Fibroblast of gingiva (primary cell): Measurements from ENCODE around the gene CEP112.
"Not testable (repeated sequence)": the region's sequence is repeated elsewhere in the genome, so short reads cannot be mapped to it uniquely, and the experiment has no call there.

ENCODE experiments used
- DNase-seq: peaks from one replicate; pipeline ENCODE4 v3.0.0-alpha.2; 2011; ENCODE audit warnings: low read depth

Gene CEP112

DNA sequence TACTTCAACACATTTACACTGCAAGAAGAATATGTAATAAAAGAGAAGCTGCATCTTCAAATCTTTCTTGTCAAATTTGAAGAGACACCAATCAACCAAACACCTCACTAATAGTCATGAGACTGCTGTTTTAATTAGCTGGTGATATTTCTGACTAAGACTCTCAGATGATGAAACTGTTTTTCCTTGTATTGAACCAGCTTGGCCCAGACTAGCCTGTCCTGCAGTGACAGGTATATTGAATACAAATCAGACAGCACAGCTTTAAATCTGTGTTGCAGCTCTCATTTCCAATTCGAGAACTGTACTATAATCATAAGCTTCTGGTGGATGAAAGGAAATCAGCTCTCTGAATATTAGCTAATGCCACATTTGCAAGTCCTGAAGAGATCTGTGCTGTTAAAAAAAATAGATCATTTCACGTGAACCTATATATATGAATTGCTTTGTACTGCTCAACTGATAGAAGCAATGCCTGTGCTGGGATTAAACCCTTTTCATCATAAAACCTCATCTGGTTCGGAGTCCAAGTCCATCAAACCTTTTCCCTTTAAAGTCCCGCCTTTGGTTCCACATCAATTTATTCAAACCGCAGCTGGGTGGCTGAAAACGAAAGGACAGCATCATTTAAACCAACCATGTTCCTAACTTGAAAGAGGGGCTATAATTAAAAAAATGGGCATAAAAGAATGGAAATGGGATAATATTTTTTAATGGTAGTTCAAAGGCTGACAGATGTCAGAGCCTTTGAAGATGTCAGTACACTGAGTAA is 306.2 kb downstream of the CEP112 start:
- DNase-seq: no peak

DNA sequence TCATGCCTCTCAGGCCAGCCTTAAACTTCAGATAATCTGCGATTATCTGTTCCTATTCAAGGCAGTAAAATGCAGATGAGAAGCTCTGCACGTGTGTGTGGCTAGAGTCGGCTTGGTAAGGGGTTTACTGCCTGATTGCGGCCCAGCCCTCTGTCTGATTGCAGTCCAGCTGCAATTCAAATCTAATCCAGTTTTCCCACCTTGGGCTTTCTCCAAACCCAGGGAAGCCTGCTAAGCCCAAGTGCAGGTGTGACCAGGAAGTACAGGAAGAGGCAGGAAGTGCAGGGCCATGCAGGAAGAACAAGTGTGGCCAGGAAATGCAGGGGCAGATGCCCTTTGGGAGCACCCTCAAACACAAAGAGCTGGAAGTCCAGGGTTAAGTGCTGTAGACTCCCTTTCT is 314.9 kb downstream of the CEP112 start:
- no peak for DNase-seq

DNA sequence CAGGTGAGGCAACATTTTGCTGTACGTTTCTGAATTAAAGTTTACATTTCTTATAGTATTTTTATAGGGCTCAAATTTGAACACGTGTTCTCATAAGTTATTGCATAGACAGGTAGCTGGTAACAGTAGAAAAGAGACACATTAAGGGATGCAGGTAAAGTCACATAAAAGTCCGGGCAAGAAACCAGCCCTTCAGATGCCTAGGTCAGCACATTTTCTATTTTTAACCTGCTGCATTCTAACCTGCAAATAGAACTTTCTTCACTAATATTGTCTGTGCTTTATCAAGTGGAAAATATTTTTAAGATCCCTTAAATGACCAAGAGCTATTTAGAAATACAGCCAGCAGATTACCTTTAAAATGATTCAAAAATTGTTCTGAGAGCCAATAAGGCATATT is 323.1 kb downstream of the CEP112 start:
- DNase-seq: no peak

DNA sequence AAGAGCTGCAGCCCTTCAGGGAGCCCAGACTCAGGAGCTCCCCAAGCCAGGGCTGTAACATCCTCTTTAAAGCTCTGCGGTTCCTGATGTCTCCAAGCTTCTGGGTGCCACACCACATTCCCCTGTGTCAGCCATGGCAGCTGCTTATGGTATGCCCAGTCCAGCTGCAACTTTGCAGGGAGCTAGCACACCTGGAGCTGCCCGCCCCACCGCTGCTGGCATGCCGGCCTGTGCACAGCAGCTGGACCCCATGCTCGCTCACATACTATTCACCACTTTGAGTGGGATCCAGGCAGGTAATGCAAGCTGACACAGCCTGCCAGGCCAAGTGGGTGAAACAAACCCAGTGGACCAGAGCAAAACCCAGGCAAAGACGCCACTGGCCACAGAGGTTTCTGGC is 324.9 kb downstream of the CEP112 start:
- no peak for DNase-seq

DNA sequence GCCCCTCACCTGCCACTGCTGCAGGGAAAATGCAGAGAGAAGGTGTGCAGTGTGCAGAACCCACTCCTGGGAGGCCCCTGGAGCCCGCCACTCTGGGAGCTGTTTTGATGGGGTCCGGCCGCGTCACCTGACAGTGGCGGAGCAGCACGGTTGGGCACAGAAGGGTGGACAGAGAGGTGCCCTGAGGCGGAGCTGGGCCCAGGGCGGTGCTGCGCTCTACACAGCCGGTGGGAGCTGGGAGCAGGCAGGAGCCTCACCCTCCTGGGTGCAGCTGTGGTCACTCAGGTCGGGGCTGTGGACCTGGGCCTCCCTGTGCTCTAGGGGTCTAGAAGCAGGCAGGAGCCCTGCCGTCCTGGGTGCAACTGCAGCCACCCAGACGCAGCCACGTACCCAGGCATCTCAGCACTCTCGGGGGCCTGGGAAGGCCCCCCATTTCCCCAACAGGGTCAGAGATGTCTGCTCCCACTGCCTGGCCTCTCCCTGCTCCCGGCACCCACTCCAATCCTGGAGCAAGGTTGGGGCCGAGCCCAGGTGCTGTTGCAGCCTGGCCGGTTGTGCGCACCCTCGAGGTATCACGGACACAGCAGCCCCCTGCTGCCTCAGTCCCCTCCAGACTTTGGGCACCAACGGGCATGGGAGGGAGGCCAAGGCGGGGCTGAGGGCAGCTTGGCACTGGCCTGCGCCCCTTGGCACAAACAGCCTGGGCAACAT is 326.1 kb downstream of the CEP112 start:
- no peak for DNase-seq

DNA sequence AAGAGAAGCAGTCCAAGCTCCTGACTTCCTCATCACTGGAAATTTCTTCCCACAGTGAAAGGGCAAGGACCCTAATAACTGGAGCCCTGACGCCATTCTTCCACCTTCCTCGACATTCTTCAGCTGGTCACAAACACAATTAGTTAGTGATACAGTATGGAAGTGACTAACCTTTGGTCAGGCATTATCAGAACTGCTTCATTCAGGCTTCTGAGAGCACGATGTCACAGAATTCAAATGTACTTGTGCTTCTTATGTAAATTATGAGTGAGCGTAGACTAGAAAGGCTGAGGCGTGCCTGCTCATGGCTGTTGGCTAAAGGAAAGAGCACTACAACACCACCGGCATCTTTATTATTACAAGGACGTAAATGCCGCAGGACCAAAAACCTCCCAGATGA is 327.5 kb downstream of the CEP112 start:
- no peak for DNase-seq

DNA sequence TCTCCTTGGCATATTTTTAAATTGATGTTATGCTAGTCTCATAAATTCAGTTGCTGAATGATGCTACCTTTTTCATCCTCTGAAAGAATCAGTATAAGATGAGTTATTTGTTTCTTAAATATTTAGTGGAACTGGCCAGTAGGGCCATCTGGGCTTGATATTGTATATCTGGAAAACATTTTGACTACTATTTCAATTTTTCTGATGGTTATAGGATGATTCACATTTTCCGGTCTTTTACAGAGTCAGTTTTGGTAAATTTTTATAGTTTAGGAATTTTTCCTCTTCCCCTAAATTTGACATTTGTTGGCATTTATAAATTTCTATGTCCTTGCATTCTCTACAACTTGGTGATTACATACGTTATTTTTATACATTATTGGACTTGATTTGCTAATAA is 334.2 kb downstream of the CEP112 start:
- DNase-seq: peak; percentile 52

DNA sequence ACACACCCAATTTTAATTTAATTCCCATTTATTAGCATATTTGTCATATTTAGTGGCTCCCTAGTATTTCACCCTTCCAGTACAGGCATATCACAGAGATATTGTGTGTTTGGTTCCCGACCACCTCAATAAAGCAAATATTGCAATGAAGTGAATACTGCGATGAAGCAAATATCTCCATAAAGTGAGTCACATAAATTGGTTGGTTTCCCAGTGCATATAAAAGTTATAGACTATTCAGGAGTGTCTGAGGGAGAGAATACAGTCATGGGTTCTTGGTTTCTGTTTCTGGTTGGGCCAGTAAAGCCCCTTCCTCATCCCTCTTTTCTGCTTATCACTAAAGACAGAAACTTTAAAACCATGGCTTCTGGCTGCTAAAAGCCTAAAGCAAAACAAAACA is 335.1 kb downstream of the CEP112 start:
- DNase-seq: no peak

DNA sequence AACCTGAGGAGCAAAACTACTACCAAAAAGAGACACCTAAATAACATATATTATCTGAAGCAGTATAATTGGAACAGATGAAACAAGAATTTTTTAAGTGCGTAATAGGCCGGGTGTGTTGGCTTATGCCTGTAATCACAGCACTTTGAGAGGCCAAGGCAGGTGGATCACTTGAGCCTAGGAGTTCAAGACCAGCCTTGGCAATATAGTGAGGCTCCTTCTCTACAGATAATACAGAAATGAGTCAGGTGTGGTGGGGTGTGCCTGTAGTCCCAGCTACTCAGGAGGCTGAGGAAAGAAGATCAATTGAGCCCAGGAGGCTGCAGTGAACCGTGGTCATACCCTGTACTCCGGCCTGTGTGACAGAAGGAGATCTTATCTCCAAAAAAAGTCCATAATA is 336.3 kb downstream of the CEP112 start:
- DNase-seq: no peak

DNA sequence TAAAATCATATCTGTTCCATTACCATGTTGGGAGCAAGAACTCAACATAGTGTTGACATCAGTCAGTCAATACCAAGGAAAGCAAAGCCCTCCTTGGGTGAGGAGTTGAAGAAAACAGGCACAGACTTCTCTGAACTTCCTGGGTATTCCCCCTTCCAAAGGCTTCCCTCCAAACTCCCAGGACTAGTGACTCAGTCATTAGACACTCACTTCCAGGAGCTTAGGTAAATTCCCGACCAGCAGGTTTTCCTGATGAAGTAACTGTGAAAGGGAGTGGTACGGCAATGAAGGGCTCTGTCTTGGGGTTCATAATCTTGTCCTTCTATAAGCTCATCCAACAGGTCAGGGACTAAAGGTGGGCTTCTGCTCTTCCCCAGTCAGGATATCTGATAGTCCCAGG is 336.7 kb downstream of the CEP112 start:
- DNase-seq: no peak

DNA sequence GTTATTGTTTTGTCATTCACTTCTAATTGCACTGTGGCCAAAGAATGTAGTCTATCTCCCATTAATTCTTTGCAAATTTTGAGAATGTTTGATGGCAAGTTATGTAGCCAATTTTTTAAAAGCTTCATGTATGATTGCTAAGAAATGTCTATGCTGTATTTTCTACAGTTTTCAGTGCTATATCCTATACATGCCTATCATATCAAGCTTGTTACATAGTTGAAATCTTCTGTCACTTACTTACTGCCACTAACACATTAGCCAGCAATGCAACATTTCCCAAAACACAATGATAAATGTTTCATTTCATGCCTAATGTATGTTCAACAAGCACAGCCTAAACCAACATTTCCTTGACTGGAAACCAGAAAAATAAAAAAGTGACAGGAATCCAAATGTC is 338.1 kb downstream of the CEP112 start:
- no peak for DNase-seq

DNA sequence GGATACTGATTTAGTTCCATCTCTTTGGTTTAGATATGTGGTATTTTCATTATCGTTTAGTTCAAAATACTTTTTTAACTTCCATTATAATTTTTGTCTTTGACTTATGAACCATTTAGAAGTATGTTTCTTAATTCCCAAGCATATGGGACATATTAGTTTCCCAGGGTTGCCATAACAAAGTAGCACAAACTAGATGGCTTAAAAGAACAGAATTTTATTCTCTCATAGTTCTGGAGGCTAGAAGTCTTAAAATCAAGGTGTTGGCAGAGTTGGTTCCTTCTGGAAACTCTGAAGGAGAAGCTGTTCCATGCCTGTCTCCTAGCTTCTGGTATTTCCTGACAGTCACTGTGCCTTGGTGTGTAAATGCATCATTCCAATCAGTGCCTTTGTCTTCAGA is 339.0 kb downstream of the CEP112 start:
- peak; percentile 42 for DNase-seq

DNA sequence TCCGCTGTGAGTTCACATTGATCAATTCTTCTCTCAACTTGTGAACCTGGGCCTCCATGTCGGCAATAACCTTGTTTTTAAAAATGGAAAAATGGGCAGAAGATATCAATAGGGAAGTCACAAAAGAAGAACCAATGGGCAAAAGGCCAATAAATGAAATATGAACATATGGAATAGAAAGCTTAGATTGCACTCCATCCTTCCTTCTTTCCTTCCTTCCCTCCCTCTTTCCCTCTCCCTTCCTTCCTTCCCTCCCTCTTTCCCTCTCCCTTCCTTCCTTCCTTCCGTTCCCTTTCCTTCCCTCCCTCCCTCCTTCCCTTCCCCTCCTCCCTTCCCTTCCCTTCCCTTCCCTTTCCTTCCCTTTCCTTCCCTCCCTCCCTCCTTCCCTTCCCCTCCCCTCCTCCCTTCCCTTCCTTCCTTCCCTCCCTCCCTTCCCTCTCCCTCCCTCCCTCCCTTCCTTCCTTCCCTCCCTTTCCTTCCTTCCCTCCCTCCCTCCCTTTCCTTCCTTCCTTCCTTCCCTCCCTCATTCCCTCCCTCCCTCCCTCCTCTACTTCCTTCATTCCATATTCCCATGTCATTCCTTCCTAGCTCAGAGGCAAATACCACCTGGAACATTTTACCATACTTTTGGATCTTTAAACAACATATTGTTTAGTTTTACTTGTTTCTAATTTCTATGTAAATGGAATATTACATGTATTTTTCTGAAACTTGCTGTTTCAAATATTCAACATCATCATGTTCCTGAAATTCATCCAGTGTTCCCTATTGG is 339.8 kb downstream of the CEP112 start:
- no peak for DNase-seq

DNA sequence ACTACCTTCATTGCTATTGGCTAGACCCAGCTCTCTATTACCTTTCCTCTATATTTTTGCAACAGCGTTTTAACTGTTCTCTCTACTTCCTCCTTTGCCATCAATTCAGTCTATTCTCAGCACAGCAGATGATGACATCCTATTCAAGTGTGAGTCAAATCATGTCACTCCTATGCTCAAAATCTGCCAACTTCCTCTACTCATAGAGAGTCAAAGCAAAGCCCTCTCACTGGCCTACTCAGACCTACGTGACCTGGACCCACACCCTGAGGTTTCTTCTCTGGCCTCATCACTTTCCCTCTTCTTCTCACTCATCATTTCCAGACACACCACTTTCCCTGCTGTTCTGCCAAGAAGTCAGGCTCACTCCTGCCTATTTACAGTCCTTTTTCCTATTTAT is 341.4 kb downstream of the CEP112 start:
- DNase-seq: peak; percentile 10

DNA sequence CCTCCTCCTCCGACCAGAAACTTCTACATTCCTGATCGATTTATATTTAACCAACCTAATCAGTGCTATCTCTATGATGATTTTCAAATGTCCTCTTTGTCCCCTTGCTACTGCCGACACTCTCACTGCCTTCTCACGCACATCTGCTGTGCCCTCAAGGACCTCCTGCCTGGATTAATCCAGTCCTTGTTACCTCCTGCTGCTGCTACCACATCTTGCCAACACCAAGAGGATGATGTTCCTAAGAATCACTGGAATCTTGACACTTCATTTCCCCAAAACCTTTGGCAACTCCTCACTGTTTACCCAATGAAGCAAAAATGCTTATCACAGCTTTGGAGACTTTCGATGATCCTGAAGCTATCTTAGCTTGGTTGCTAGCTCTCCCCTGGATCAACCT is 343.2 kb downstream of the CEP112 start:
- DNase-seq: no peak

DNA sequence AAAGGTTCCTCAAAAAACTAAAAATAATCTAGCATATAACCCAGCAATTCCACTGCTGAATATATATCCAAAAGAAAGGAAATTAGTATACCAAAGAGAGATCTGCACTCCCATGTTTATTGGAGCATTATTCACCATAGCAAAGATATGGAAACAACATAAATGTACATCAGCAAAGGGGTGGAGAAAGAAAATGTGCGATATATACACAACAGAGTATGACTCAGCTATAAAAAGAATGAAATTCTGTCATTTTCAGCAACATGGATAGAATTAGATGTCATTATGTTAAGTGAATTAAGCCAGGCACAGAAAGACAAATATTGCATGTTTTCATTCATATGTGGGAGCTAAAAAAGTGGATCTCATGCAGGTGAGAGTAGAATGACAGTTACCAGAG is 350.8 kb downstream of the CEP112 start:
- DNase-seq: no peak

DNA sequence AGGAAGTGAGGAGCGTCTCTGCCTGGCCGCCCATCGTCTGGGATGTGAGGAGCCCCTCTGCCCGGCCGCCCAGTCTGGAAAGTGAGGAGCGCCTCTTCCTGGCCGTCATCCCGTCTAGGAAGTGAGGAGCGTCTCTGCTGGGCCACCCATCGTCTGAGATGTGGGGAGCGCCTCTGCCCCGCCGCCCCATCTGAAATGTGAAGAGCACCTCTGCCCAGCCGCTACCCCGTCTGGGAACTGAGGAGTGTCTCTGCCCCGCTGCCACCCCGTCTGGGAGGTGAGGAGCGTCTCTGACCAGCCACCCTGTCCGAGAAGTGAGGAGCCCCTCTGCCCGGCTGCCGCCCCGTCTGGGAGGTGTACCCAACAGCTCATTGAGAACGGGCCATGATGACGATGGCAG is 354.7 kb downstream of the CEP112 start:
- not testable (repeated sequence) for DNase-seq

DNA sequence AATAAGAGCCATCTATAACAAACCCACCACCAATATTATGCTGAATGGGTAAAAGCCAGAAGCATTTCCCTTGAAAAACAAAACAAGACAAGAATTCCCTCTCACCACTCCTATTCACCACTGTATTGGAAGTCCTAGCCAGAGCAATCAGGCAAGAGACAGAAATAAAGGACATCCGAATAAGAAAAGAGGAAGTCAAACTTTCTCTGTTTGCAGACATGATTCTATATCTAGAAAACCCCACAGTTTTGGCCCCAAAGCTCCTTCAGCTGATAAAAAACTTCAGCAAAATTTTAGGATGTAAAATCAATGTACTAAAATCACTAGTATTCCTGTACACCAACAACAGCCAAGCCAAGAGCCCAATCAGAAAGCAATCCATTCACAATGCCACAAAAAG is 358.7 kb downstream of the CEP112 start:
- no peak for DNase-seq

DNA sequence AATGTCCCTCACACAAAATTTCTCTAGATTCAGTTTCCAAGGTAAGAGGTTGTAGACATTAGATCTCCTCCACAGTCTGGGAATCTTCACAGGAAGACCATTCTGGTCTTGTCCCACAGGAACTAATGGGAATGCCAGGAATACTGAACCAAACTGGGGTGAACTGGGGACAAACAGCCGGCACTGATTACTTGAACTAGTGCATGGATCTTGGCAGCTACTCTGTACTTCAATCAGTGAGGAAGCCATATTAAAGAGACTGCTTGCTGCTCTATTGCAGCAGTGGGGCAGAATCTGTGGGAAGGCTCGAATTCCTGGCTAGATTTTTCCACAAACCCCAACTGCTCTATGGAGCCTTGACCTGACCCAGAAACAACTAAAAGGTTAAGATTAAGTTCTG is 361.6 kb downstream of the CEP112 start:
- DNase-seq: peak; percentile 9

DNA sequence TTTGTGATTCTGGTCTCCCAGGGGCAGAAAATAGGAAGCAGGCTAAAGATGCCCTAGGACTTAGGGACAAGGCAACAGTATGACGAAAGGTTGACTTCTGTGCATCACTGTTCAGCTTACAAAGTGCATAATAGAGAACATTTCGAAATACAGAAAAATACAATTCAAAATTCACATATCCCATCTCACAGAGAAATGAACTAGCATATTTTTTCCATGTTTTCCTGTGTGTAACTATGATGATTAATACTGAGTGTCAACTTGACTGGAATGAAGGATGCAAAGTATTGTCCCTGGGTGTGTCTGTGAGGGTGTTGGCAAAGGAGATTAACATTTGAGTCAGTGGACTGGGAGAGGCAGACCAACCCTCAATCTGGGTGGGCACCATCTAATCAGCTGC is 365.4 kb downstream of the CEP112 start:
- DNase-seq: peak; percentile 13

DNA sequence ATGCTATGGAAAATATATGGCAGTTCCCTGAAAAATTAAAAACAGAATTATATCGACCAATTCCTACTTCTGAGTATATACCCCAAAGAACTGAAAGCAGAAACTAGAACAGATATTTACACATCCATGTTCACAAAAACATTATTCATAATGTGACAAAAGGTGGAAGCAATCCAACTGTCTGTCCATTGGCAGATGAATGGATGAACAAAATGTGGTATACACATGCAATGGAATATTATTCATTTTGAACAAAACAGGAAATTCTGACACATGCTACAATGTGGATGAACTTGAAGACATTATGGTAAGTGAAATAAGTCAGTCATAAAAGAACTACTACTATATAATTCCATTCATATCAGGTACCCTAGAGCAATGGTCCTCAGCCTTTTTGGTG is 367.0 kb downstream of the CEP112 start:
- DNase-seq: no peak

DNA sequence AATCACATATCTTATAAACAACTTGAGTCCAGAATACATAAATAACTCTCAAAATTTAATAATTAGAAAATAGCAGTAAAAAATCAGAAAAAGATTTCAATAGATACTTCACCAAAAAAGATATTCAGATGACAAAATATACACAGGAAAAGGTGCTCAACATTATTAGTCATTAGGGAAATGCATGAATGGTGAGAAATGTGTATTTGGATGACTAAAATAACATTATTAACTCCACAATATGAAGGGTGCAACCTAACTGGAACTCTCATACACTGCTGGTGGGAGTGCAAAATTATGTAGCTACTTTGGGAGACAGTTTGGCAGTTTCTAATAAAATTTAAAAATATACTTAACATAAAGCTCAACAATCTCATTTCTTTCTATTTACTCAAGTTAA is 368.2 kb downstream of the CEP112 start:
- DNase-seq: no peak

DNA sequence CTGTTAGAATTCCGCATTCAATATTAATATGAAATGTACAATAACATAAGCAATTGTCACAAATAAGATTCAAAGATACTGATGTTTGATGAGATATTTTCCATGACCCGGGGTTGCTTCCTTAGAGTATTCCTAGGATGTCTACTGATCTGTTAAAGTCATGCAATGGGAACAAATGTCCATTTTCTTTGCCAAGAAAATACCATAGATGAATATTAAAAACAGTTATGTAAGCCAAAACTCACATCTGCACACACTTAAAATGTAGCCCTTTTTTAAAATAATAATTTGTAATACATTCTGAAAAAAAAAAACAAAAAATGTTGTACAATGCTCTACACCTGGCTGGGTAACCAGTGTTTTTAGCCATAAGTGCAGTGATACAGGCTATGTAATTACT is 371.1 kb downstream of the CEP112 start:
- no peak for DNase-seq
